IPS-15b (cell line): ENCODE data around the gene INPP5K.
"Not testable (repeated sequence)": the region's sequence is repeated elsewhere in the genome, so short reads cannot be mapped to it uniquely, and the experiment has no call there.

ENCODE experiments used
- H3K27me3 ChIP-seq: one replicate; pipeline ENCODE4 v1.6.1; 2013; ENCODE audit warnings: low read length; ENCODE audit not compliant: control insufficient read depth, insufficient read depth
- H3K36me3 ChIP-seq: one replicate; pipeline ENCODE4 v1.6.1; 2013; ENCODE audit warnings: low read length; ENCODE audit not compliant: control insufficient read depth, insufficient read depth
- H3K4me1 ChIP-seq: one replicate; pipeline ENCODE4 v1.6.1; 2013; ENCODE audit warnings: mild to moderate bottlenecking, low read length; ENCODE audit not compliant: control insufficient read depth, insufficient read depth
- H3K4me3 ChIP-seq: one replicate; pipeline ENCODE4 v1.5.1; 2013; ENCODE audit warnings: low read depth, low read length
- H3K9ac ChIP-seq: one replicate; pipeline ENCODE4 v1.6.1; 2013; ENCODE audit warnings: low read depth, mild to moderate bottlenecking, low read length
- H3K9me3 ChIP-seq: one replicate; pipeline ENCODE4 v1.6.1; 2013; ENCODE audit warnings: mild to moderate bottlenecking, low read length; ENCODE audit not compliant: control insufficient read depth, insufficient read depth

The INPP5K gene

GRCh38 chr17:1516388-1517161 lies at the start of gene INPP5K:
Gene INPP5K (minus strand): TSS chr17:1516612. CDS start chr17:1516499, 113 bp downstream.
- H3K27me3 ChIP-seq, result no peaks in the 10 kb centered on the region
- H3K9me3 ChIP-seq, result no peaks in the 10 kb centered on the region
- peaks cover 5% of the 10 kb centered on the region for H3K4me1 ChIP-seq
- peak within 1 kb of the TSS; percentile 95 for H3K4me3 ChIP-seq
- peaks cover 5% of the 10 kb centered on the region for H3K36me3 ChIP-seq
- H3K9ac ChIP-seq, result peak within 1 kb of the TSS; percentile 93

- Histone ChIP-seq H3K4me3 (no peak overlapping the region), H3K27me3 (peaks cover 4% of the 10 kb centered on the region), H3K9ac (no peak overlapping the region), H3K36me3 (no peaks in the 10 kb centered on the region), H3K9me3 (no peaks in the 10 kb centered on the region), H3K4me1 (peaks cover 9% of the 10 kb centered on the region)
These were observed 49.5 kb upstream of the INPP5K start for GRCh38 chr17:1565877-1566276.

- Histone ChIP-seq H3K9me3 (no peaks in the 10 kb centered on the region), H3K36me3 (no peaks in the 10 kb centered on the region), H3K9ac (no peak overlapping the region), H3K4me3 (no peak overlapping the region), H3K4me1 (peaks cover 5% of the 10 kb centered on the region), H3K27me3 (peaks cover 4% of the 10 kb centered on the region)
These were observed 47.6 kb upstream of the INPP5K start for GRCh38 chr17:1563786-1564613.

GRCh38 chr17:1563471-1563785 lies 47.0 kb upstream of the INPP5K start:
- H3K36me3 ChIP-seq, H3K27me3 ChIP-seq, H3K4me3 ChIP-seq, H3K4me1 ChIP-seq, H3K9ac ChIP-seq, H3K9me3 ChIP-seq: not testable (repeated sequence)

GRCh38 chr17:1562176-1562643 lies 45.8 kb upstream of the INPP5K start:
- H3K27me3 ChIP-seq, result peaks cover 4% of the 10 kb centered on the region
- peak overlapping the region; percentile 60 for H3K9ac ChIP-seq
- H3K4me3 ChIP-seq, result peak overlapping the region; percentile 79
- peaks cover under 1% of the 10 kb centered on the region for H3K36me3 ChIP-seq
- H3K4me1 ChIP-seq, result peaks cover 3% of the 10 kb centered on the region
- H3K9me3 ChIP-seq, result no peaks in the 10 kb centered on the region

- peaks cover 2% of the 10 kb centered on the region for H3K36me3 ChIP-seq
- peaks cover 4% of the 10 kb centered on the region for H3K27me3 ChIP-seq
- H3K4me1 ChIP-seq, result peaks cover 3% of the 10 kb centered on the region
- no peaks in the 10 kb centered on the region for H3K9me3 ChIP-seq
- peak overlapping the region; percentile 60 for H3K9ac ChIP-seq
- H3K4me3 ChIP-seq, result peak overlapping the region; percentile 79
These were observed 45.2 kb upstream of the INPP5K start for GRCh38 chr17:1561420-1562175.

- H3K36me3 ChIP-seq, result peaks cover 2% of the 10 kb centered on the region
- peaks cover 4% of the 10 kb centered on the region for H3K27me3 ChIP-seq
- H3K9ac ChIP-seq, result peak overlapping the region; percentile 54
These were observed 44.5 kb upstream of the INPP5K start for GRCh38 chr17:1560858-1561355.

GRCh38 chr17:1560101-1560857 lies 43.9 kb upstream of the INPP5K start:
- no peak overlapping the region for H3K4me3 ChIP-seq
- peaks cover 3% of the 10 kb centered on the region for H3K4me1 ChIP-seq
- no peak overlapping the region for H3K9ac ChIP-seq

More at GRCh38 chr17:1560858-1561355, 44.5 kb upstream of the INPP5K start:
- H3K4me1 ChIP-seq, result peaks cover 3% of the 10 kb centered on the region
- no peaks in the 10 kb centered on the region for H3K9me3 ChIP-seq
- H3K4me3 ChIP-seq, result peak overlapping the region; percentile 79

GRCh38 chr17:1559047-1560043 lies 42.9 kb upstream of the INPP5K start:
- Histone ChIP-seq H3K4me1 (peaks cover 3% of the 10 kb centered on the region), H3K4me3 (no peak overlapping the region), H3K9me3 (no peaks in the 10 kb centered on the region), H3K27me3 (peaks cover 4% of the 10 kb centered on the region), H3K36me3 (peaks cover 2% of the 10 kb centered on the region), H3K9ac (no peak overlapping the region)

More at GRCh38 chr17:1560101-1560857, 43.9 kb upstream of the INPP5K start:
- peaks cover 4% of the 10 kb centered on the region for H3K27me3 ChIP-seq
- peaks cover 2% of the 10 kb centered on the region for H3K36me3 ChIP-seq
- no peaks in the 10 kb centered on the region for H3K9me3 ChIP-seq

GRCh38 chr17:1558401-1558800 lies 42.0 kb upstream of the INPP5K start:
- Histone ChIP-seq H3K36me3 (peaks cover 2% of the 10 kb centered on the region), H3K27me3 (no peaks in the 10 kb centered on the region), H3K9ac (no peak overlapping the region), H3K9me3 (no peaks in the 10 kb centered on the region), H3K4me1 (peaks cover 3% of the 10 kb centered on the region), H3K4me3 (no peak overlapping the region)
